Fibroblast of lung (primary cell): Measurements from ENCODE around the gene GRID1.

Experiments
- EZH2 ChIP-seq: IDR thresholded peaks from 2 replicates; pipeline ENCODE4 v1.5.1; 2012; ENCODE audit warnings: low read length, control low read depth, mild to moderate bottlenecking; ENCODE audit errors: missing control alignments
- TF ChIP-seq, protein P1 (sequence below), 2 donors: IDR thresholded peaks in 1 of 2; conservative IDR thresholded peaks in 1 of 2; 1 replicate in 1 of 2; 2 replicates in 1 of 2; pipeline ENCODE4 v1.5.1; 2011 to 2012; ENCODE audit warnings: low read length in 2 of 2, control low read depth in 1 of 2, inconsistent platforms in 1 of 2, low read depth in 1 of 2, mild to moderate bottlenecking in 1 of 2

DNA sequence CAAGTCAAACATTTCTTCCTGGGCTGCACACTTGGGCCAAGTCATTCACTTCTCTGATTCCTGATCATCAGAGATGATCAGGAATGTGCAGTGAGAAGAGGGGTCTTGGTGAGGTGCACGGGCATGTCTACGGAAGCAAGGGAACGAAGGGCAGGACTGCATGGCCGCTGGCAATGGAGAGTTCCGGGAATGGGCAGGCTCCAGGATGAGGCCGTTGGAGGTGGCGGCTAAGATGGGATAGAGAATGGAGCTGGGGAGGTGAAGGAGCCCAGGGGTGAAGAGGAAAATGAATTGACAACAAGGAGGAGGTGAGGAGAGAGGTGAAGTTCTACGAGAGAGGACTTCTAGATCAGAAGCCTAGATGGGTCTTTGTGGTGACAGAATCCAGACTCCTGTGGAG lies 260.0 kb downstream of the GRID1 start:
- TF ChIP-seq, protein P1, sequence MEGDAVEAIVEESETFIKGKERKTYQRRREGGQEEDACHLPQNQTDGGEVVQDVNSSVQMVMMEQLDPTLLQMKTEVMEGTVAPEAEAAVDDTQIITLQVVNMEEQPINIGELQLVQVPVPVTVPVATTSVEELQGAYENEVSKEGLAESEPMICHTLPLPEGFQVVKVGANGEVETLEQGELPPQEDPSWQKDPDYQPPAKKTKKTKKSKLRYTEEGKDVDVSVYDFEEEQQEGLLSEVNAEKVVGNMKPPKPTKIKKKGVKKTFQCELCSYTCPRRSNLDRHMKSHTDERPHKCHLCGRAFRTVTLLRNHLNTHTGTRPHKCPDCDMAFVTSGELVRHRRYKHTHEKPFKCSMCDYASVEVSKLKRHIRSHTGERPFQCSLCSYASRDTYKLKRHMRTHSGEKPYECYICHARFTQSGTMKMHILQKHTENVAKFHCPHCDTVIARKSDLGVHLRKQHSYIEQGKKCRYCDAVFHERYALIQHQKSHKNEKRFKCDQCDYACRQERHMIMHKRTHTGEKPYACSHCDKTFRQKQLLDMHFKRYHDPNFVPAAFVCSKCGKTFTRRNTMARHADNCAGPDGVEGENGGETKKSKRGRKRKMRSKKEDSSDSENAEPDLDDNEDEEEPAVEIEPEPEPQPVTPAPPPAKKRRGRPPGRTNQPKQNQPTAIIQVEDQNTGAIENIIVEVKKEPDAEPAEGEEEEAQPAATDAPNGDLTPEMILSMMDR (conservative IDR thresholded peaks at IDR 0.05 in 1 of 2, IDR thresholded peaks at IDR 0.05 in 1 of 2; ENCODE audit: low read depth in 1 of 2, low read length in 2 of 2): no peak
- TF ChIP-seq EZH2: no peak
